Hematopoietic multipotent progenitor cell treated with erythropoietin and hydrocortisone succinate and interleukin-3 and kit ligand, for 15 days (in vitro differentiated cells): Measurements from ENCODE around the gene MCFD2.
A peak's percentile ranks its signal among the peaks of the same experiment; 100 is the strongest.

ENCODE experiments used
- DNase-seq: peaks from one replicate; pipeline ENCODE4 v3.0.0-alpha.2; 2015; ENCODE audit warnings: low spot score

The MCFD2 gene

DNA sequence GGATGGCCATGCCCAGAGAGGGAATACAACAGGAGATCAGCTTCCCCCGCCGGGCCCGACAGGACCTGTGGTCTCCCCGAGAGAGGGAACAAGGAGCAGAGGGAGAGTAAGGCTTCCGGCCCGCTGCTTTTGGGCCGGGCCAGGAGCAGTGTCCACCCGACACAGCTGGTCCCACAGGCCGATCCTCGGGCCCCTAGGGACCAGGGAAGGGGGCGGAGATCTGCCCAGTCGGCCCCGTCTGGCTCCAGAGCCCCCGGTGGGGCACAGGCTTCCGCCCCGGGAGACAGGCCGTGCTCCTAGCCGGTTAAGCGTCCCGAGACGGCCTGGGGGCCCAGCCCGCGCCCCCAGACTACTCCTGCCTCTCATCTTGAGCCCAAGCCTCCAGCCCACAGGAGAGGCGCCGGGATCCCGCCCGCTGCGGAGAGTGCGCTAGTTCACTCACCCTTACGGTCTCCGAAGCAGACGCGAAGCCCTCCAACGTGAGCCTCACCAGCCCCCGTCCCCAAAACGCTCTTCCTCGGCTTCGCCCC, at the start of gene MCFD2:
TSS of gene MCFD2 (minus strand) at position 526 of the 530 bp plus-strand sequence. CDS start 6,635 bp downstream, outside the sequence.
- DNase-seq, result peak; percentile 15

DNA sequence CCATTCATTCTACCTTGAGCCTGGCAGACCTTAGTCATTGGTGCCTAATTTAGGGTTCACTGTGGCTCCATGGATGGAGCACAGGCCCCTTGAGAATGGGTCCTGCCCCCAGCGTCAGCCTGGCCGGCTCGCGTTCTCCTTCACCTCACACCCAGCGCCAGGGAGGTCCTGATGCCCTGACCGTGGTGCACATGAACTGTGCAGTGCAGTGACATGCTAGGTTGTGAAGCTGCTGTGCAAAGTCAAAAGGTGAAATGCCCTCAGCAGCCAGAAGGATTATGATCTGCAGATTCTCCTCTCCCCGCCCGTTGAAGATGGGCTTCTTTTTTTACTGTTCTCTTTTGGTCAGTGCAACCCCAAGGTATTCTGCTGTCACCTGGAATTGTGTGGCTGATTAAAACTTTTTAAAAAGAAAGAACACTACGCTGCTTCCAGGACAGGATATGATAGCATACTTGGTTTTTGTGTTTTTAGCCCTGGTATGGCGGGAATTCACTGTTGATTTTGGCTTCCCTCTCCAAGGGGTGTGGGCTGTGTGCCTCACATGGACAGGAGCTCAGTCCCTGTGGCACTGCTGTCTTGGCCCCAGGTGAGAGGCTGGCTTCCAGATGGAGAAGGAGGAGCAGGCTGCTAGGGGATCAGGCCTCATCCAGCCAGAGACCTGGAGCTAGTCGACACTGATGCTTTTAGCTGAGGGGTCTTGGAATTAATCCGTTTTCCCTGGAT, 49.4 kb upstream of the MCFD2 start:
- DNase-seq, result no peak

- DNase-seq, result no peak
These were observed 48.5 kb upstream of the MCFD2 start for GRCh38 chr2:46963941-46964673.

GRCh38 chr2:46963210-46963609, 47.6 kb upstream of the MCFD2 start:
- DNase-seq, result no peak

- no peak for DNase-seq
These were observed 47.1 kb upstream of the MCFD2 start for GRCh38 chr2:46962751-46963150.

DNA sequence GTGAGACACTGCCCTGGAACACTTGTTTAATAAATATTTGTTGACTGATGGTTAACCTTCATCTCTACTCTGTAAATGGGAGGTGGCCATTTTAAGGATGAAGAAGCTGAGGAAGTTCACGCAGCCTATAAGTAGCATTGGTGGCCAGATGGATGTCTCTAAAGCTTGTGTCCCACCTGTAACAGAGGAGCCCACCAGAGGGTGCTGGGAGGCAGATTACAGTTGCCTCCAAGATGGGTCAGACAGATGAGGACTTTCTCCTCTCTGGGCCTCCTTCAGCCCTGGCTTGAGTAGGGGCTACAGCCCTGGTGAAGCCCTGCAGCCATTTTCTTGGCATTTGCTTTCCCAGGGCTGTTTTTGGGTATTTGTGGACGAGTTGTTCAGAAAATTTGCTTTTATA, 45.0 kb upstream of the MCFD2 start:
- no peak for DNase-seq

DNA sequence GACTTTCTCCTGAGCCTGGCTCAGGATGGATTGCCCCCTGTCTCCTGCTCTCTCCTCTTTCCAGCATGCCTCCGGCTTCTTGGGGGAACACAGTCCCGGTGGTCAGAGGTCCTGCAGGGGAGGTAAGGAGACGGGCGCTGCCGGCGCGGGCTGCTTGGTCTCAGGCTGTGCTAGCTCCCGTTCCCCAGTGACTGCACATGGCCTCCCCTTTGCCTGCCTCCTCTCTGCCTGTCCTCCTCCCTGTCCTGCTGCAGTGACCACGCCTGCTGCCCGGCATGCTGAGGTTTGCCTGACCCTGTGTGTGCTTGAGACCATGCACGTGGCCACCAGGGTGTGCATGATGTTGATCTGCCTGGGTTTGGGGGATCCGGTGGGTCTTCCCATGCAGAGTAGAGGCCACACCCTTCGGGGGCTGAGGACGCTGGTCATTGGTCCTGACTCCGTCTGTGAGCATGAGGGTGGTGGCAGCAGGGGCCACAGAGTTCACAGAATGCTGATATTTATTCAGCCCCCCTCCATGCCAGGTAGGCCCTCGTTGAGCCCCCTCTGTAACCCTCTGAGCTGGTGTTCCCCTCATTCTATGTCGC, 42.9 kb upstream of the MCFD2 start:
- no peak for DNase-seq

GRCh38 chr2:46956981-46957531, 41.5 kb upstream of the MCFD2 start:
- DNase-seq, result no peak

DNA sequence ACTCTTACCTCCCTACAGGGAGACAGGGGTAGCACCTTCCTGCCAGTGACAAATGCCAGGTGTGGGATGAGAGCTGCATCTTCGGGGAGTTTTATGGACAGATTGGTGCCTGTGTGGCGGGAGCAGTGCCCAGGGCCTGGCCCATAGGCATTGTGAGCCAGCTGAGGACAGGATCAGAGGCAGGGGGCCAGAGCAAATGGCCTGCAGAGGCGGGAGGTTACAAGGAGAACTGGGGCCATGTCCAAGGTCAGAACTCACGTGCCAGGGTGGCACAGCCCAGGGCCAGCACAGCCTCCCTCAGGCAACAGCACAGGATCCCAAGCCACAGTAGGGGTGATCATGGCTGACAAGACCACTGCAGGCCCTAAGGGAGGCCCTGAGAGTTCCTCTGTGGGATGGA, 40.2 kb upstream of the MCFD2 start:
- no peak for DNase-seq

- DNase-seq, result no peak
These were observed 39.5 kb upstream of the MCFD2 start for GRCh38 chr2:46954951-46955571.

DNA sequence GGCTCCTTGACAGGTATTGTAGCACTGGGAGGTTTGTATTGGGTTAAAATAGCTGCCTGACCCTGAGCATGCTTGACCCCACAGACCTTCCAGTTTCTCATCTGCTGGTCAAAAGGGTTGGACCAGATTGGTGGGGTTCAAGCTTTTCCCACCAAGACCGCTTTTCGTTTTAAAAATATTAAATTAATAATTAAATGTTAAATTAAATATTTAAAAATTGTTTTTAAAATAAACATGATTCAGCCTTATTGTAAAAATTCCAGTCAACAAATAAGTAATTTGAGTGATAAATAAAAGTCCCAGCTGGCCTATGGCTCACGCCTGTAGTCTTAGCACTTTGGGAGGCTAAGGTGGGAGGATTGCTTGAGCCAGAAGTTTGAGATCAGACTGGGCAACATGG, 36.6 kb upstream of the MCFD2 start:
- no peak for DNase-seq

- DNase-seq, result no peak
These were observed 35.9 kb upstream of the MCFD2 start for GRCh38 chr2:46951290-46952064.

- DNase-seq, result no peak
These were observed 34.7 kb upstream of the MCFD2 start for GRCh38 chr2:46950314-46950713.

DNA sequence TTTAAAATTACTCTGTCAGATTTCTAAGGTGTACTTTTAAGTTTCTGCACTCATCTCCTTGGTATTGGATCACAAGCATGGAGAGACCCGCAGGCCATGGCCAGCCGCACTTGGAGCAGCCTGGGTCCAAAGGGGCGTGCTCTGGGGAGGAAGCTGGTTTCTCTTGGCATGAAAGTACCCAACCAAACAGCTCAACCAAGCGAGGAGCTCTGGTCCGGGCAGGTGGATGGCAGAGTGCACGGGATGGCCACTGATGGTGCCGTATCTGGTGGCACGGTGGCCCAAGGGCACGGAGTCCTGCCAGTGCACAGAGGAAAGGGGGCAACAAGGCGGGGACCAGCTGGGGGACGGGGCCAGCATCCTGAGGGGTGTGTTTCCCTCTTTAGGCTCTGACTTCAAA, 32.2 kb upstream of the MCFD2 start:
- DNase-seq, result no peak

DNA sequence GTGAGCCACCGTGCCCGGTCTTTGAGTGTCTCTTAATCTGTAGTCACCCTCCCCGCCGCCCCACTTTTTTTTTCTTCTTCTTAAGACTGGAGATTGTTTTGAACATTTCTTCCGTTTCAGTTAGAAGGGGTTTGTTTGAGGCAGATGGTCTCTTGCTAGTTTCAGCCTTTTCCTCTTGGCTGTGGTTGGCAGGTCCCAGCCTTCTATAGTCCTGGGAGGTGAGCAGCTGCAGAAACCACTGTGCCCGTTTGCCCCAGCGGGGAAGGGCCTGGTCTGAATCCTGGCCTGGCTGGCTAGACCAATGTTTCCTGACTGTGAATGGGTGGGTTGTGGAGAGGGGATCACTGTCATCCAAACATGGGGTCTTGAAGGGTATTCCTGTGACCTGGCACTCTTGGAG, 30.1 kb upstream of the MCFD2 start:
- no peak for DNase-seq

GRCh38 chr2:46943881-46944798, 28.5 kb upstream of the MCFD2 start:
- no peak for DNase-seq

DNA sequence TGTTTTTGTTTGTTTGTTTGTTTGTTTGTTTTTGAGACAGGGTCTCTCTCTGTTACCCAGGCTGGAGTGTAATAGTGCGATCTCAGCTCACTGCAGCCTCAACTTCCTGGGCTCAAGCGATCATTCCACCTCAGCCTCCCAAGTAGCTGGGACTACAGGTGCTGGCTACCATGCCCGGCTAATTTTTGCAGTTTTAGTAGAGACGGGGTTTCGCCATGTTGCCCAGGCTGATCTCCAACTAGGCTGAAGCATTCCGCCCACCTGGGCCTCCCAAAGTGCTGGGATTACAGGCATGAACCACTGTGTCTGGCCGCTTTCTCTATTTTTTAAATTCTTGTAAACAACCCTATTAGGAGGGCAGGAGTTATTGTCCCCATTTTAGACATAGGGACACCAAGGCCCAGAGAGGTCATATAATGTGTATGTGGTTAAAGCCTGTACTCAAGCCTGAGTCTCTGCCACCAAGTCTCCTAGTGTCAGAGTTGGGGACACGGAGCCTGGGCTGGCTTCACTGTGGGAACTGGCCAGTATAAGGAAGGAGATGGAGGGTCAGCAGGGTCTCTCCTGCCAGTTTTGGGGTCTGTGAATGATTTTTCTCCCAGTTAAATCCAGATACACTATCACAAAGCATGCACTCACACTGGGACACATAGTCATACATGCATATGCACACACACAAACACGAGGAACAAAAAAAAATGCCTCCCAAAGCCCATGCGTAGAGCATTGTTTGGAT, 27.5 kb upstream of the MCFD2 start:
- DNase-seq, result no peak

DNA sequence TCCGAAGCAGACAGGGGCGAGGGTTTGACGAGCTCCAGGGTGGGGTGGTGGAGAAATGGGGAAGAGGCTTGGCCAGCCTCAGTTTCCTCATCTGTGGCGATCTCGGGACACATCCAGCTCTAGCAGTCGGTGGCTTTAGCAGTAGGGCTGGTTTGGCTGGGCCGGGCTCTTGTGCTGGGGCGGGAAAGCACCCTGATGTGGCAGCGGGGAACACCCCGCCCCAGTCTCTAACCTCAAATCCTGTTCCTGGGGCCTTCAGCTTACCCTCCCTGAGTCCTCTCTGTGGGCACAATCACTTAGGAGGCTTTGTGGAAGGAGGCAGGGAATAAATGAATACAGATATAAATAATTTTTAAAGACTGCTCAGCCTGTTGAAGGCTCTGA, 26.5 kb upstream of the MCFD2 start:
- peak; percentile 11 for DNase-seq

DNA sequence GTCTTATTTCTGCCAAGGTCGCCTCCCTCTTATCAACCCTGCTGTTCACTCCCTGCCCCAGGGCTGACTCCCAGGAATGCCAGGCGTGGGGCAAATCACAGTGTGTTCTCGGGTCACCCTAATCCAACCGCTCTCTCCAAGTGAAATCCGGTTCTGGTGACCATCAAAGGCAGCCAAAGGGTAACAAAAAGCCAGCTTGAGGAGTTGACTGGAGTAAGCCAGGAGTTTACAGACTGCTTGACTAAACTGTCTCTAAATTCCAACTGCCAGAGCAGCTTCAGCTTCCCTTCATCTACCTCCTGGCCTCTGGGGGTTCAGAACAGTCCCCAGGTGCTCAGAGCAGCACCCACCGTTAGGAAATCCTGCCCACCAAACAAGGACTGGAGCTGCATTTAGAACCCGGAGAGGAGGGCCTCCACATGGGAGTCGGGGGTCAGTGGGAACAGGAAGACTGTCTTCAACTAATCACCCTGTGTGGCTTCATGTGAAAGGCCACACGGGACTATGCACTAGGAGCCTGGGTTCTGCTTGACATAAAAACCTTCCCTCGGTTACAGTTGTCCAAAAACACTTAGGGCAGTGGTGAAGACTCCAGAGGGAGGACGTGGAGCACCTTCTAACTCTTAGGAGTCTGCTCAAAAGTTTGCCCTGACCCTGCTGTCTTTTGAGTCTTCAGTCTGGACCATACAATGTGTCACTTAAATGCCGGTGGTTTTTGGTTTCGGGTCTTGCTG, 24.2 kb upstream of the MCFD2 start:
- no peak for DNase-seq
